Fibroblast of lung (primary cell): ENCODE data around the gene SFMBT2. TPM values are rescaled to one million over a fixed set of nuclear protein-coding genes. Genes with fewer than 3 reads are reported as not detected.

Experiments used
- DNase-seq, 2 donors: peaks; one replicate each; pipeline versions ENCODE4 v3.0.0 to v3.0.0-alpha.2; 2010; ENCODE audit warnings: low read depth in 2 of 2
- H2AFZ ChIP-seq: 2 replicates; pipeline ENCODE4 v1.5.1; 2012; ENCODE audit warnings: low read length, control low read depth, inconsistent platforms
- H3K27ac ChIP-seq: 2 replicates; pipeline ENCODE4 v1.5.1; 2011; ENCODE audit warnings: low read length, control low read depth; ENCODE audit not compliant: insufficient read depth
- H3K27me3 ChIP-seq: 2 replicates; pipeline ENCODE4 v1.5.1; 2011; ENCODE audit warnings: mild to moderate bottlenecking, low read length; ENCODE audit not compliant: control insufficient read depth, insufficient read depth
- H3K36me3 ChIP-seq: 2 replicates; pipeline ENCODE4 v1.5.1; 2011; ENCODE audit warnings: low read length; ENCODE audit not compliant: control insufficient read depth, insufficient read depth
- H3K4me1 ChIP-seq: 2 replicates; pipeline ENCODE4 v1.5.1; 2011; ENCODE audit warnings: low read length; ENCODE audit not compliant: control insufficient read depth, insufficient read depth; ENCODE audit errors: extremely low read depth
- H3K4me2 ChIP-seq: 2 replicates; pipeline ENCODE4 v1.5.1; 2011; ENCODE audit warnings: low read length, control low read depth; ENCODE audit not compliant: insufficient read depth; ENCODE audit errors: extremely low read depth
- H3K4me3 ChIP-seq, 4 experiments: fragments of 200-600 bp in 1 of 4; sonication (generic) in 1 of 4; replicated peaks in 1 of 4; 2 replicates each; pipeline ENCODE4 v1.5.1; 2011 to 2016; ENCODE audit warnings: low read length in 4 of 4, low read depth in 3 of 4, mild to moderate bottlenecking in 3 of 4, control low read depth in 2 of 4, inconsistent platforms in 1 of 4, mixed read lengths in 1 of 4; ENCODE audit not compliant: insufficient read depth in 1 of 4; ENCODE audit errors: control extremely low read depth in 1 of 4
- H3K79me2 ChIP-seq: 2 replicates; pipeline ENCODE4 v1.5.1; 2012; ENCODE audit warnings: mild to moderate bottlenecking, low read length, inconsistent platforms; ENCODE audit not compliant: control insufficient read depth, insufficient read depth
- H3K9ac ChIP-seq: 2 replicates; pipeline ENCODE4 v1.5.1; 2011; ENCODE audit warnings: mild to moderate bottlenecking, low read length, control low read depth; ENCODE audit not compliant: insufficient read depth
- H3K9me3 ChIP-seq: 2 replicates; pipeline ENCODE4 v1.5.1; 2012; ENCODE audit warnings: low read depth, low read length; ENCODE audit not compliant: control insufficient read depth, insufficient read depth
- H4K20me1 ChIP-seq: 2 replicates; pipeline ENCODE4 v1.5.1; 2011; ENCODE audit warnings: low read length; ENCODE audit not compliant: control insufficient read depth, insufficient read depth; ENCODE audit errors: extremely low read depth
- EZH2 ChIP-seq: IDR thresholded peaks from 2 replicates; pipeline ENCODE4 v1.5.1; 2012; ENCODE audit warnings: low read length, control low read depth, mild to moderate bottlenecking; ENCODE audit errors: missing control alignments
- polyA plus RNA-seq, 2 donors: library from polyadenylated mRNA; depleted of rRNA in 1 of 2; stranded (reverse) in 1 of 2; unstranded in 1 of 2; fragments of >200 nt; gene quantifications; 2 replicates each; pipeline ENCODE4 v1.2.1, GENCODE V29; 2011 to 2012; ENCODE audit warnings: missing spikeins in 1 of 2
- total RNA-seq: library from RNA; depleted of rRNA; stranded (reverse); fragments of >200 nt; gene quantifications from 2 replicates; pipeline ENCODE4 v1.2.1, GENCODE V29; 2014
- TF ChIP-seq, protein P1 (sequence below), 2 donors: IDR thresholded peaks in 1 of 2; conservative IDR thresholded peaks in 1 of 2; 1 replicate in 1 of 2; 2 replicates in 1 of 2; pipeline ENCODE4 v1.5.1; 2011 to 2012; ENCODE audit warnings: low read length in 2 of 2, control low read depth in 1 of 2, inconsistent platforms in 1 of 2, low read depth in 1 of 2, mild to moderate bottlenecking in 1 of 2

SFMBT2 gene
- total and polyA plus RNA-seq, 2 donors (not counting 1 experiment from before 2014, with no cell fraction given) = 0.52 to 2.5 TPM

DNA sequence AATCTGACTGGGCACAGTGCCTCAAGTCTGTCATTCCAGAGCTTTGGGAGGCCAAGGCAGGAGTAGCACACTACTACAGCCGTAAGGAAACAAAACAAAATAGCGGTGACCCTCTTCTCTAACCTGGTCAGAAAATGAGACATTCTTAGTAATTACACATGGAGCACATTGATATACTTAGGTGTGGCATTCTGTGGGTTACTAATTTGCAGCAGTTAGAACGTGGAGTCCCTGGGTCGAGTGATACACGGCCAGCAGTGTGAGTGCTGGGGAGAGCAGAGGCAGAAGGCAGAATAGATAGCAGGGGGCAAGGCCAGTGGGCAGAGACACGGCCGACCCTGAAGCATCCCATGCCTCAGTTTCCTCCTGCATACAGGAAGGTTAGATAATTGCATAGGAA lies 28.9 kb upstream of the SFMBT2 start:
- Histone ChIP-seq H3K9ac (no peak overlapping the region), H2AFZ (no peak overlapping the region), H3K79me2 (no peaks in the 10 kb centered on the region), H3K27me3 (no peaks in the 10 kb centered on the region), H3K4me1 (no peaks in the 10 kb centered on the region), H4K20me1 (no peaks in the 10 kb centered on the region), H3K4me3 (no peak overlapping the region), H3K36me3 (no peaks in the 10 kb centered on the region), H3K4me2 (no peak overlapping the region), H3K27ac (no peak overlapping the region), H3K9me3 (no peaks in the 10 kb centered on the region)
- TF ChIP-seq EZH2 = no peak
- TF ChIP-seq, protein P1, sequence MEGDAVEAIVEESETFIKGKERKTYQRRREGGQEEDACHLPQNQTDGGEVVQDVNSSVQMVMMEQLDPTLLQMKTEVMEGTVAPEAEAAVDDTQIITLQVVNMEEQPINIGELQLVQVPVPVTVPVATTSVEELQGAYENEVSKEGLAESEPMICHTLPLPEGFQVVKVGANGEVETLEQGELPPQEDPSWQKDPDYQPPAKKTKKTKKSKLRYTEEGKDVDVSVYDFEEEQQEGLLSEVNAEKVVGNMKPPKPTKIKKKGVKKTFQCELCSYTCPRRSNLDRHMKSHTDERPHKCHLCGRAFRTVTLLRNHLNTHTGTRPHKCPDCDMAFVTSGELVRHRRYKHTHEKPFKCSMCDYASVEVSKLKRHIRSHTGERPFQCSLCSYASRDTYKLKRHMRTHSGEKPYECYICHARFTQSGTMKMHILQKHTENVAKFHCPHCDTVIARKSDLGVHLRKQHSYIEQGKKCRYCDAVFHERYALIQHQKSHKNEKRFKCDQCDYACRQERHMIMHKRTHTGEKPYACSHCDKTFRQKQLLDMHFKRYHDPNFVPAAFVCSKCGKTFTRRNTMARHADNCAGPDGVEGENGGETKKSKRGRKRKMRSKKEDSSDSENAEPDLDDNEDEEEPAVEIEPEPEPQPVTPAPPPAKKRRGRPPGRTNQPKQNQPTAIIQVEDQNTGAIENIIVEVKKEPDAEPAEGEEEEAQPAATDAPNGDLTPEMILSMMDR (conservative IDR thresholded peaks at IDR 0.05 in 1 of 2, IDR thresholded peaks at IDR 0.05 in 1 of 2; ENCODE audit: low read depth in 1 of 2, low read length in 2 of 2) = no peak
- DNase-seq = no peak

DNA sequence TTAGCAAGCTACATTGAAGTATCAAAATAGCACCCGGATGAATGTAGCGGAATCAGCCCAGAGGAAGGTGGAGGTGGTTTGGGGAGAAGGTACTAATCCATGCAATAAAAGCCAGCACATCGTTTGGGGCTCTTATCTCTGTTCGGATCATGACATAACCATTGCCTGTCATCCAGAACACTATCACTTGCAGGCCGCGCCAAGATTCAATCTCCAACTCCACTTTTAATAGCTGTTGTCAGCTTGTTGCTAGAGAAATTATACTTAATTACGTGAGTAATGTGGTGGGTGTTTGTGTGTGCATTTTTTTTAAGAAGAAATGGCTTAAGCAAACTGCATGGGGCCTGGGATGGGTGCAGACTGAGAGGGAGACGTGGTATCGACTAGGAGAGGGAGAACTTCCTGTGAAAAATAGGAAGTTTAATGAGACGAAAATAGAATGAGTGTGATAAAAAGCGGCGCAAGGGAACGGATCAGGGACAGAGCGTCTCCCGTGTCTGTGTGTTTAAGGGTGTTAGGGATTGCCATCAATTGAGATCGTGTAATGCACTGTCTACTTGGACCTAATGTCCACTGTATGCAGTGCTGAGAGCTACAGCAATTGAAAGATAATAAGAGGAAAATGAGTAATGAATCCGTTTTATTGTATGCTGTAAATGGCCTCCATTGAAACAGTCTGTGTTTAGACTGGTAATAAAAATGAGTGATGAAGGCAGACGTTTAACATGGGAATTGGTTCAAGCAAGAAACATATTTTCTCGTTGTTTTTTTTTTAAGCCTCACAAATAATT lies 27.6 kb upstream of the SFMBT2 start:
- TF ChIP-seq, protein P1 (conservative IDR thresholded peaks at IDR 0.05 in 1 of 2, IDR thresholded peaks at IDR 0.05 in 1 of 2; ENCODE audit: low read depth in 1 of 2, low read length in 2 of 2) = no peak
- TF ChIP-seq EZH2 = no peak
- H3K4me1 ChIP-seq = no peaks in the 10 kb centered on the region
- DNase-seq = no peak
- H4K20me1 ChIP-seq = no peaks in the 10 kb centered on the region
- no peak overlapping the region for H2AFZ ChIP-seq
- no peaks in the 10 kb centered on the region for H3K9me3 ChIP-seq
- no peaks in the 10 kb centered on the region for H3K36me3 ChIP-seq
- H3K4me3 ChIP-seq = no peak overlapping the region
- H3K4me2 ChIP-seq = no peak overlapping the region
- no peak overlapping the region for H3K9ac ChIP-seq
- no peaks in the 10 kb centered on the region for H3K79me2 ChIP-seq
- H3K27me3 ChIP-seq = no peaks in the 10 kb centered on the region
- no peak overlapping the region for H3K27ac ChIP-seq

DNA sequence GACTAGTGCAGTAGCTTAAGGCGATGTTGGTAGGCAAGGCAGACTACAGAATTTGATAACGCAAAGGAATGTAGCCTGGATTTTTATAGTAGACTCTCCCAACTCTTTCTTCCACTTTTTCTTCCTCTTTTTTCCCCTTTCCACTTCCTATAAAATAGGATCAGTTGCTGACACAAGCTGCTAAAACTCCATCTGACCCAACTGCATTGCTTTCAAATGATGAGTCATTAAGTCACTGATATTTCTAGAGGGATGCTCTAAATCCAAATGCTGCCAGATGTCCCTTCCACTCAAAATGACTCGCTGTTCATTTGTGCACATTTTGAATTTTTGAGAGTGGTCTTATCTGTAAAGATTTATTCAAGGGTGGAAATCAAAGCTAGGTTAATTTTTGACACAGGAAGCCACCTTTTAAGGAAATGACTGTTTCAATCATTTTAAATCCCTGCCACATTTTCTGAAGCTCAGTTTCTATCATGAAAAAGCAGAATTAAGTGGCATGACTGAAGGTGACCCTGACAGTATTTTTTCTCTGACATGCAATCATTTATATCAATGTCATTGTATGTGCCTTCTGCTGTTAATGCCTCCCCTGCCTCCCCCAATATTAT lies 25.8 kb upstream of the SFMBT2 start:
- Histone ChIP-seq H3K27ac (no peak overlapping the region), H3K4me3 (no peak overlapping the region), H3K9me3 (no peaks in the 10 kb centered on the region), H3K36me3 (no peaks in the 10 kb centered on the region), H2AFZ (no peak overlapping the region), H3K4me1 (no peaks in the 10 kb centered on the region), H3K27me3 (no peaks in the 10 kb centered on the region), H3K79me2 (no peaks in the 10 kb centered on the region), H3K9ac (no peak overlapping the region), H3K4me2 (no peak overlapping the region), H4K20me1 (no peaks in the 10 kb centered on the region)
- TF ChIP-seq, protein P1 (conservative IDR thresholded peaks at IDR 0.05 in 1 of 2, IDR thresholded peaks at IDR 0.05 in 1 of 2; ENCODE audit: low read depth in 1 of 2, low read length in 2 of 2) = no peak
- TF ChIP-seq EZH2 = no peak
- peak in 1 of 2 donors; percentile 32 for DNase-seq
